Stimulated activated CD8-positive, alpha-beta memory T cell treated with anti-CD3 and anti-CD28 coated beads, Interleukin-2, amount 100 ng/mL, for 1 hour (primary cell): ENCODE results near the gene TBC1D25.
A peak's percentile ranks its signal among the peaks of the same experiment; 100 is the strongest.

Source experiments
- DNase-seq, 2 donors: peaks; one replicate each; pipeline ENCODE4 v3.0.0-alpha.2; 2020; ENCODE audit warnings: low read depth in 2 of 2

Gene TBC1D25, protein sequence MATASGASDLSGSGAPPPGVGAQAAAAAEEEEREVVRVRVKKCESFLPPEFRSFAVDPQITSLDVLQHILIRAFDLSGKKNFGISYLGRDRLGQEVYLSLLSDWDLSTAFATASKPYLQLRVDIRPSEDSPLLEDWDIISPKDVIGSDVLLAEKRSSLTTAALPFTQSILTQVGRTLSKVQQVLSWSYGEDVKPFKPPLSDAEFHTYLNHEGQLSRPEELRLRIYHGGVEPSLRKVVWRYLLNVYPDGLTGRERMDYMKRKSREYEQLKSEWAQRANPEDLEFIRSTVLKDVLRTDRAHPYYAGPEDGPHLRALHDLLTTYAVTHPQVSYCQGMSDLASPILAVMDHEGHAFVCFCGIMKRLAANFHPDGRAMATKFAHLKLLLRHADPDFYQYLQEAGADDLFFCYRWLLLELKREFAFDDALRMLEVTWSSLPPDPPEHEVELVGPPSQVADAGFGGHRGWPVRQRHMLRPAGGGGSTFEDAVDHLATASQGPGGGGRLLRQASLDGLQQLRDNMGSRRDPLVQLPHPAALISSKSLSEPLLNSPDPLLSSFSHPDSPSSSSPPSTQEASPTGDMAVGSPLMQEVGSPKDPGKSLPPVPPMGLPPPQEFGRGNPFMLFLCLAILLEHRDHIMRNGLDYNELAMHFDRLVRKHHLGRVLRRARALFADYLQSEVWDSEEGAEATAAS

DNA sequence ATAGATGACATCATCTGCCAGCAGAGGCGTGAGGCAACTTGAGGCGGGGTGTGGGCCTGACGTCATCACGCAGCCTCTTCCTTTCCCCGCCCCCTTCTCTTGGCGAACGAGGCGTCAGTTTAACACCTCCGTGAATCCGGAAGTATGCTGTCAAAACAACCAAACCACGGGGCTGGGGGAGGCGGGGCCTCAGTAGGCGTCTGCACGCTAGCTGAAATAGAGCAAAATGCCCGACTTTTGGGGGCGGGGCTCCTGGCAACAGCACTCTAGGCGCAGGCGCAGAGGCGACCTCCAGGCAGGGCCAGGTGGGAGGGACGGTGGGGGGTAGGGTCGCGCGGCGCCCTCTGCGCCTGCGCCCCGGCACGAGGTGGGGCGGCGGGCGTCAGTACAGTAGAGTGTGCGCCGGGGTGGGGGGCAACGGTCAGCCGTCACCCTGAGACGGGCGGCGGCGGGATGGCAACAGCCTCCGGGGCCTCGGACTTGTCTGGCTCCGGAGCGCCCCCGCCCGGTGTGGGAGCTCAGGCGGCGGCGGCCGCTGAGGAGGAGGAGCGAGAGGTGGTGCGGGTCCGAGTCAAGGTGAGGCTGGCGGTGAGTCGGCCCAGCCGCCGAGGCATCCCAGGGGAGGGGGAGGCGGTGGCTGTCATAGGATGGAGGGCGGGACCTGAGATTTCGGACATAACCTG is at the start of gene TBC1D25:
TBC1D25 (plus strand) TSS at position 370 of the 683 bp plus-strand sequence; CDS start at position 454, 84 bp downstream.
- DNase-seq, result peak; percentile 90 to 93

DNA sequence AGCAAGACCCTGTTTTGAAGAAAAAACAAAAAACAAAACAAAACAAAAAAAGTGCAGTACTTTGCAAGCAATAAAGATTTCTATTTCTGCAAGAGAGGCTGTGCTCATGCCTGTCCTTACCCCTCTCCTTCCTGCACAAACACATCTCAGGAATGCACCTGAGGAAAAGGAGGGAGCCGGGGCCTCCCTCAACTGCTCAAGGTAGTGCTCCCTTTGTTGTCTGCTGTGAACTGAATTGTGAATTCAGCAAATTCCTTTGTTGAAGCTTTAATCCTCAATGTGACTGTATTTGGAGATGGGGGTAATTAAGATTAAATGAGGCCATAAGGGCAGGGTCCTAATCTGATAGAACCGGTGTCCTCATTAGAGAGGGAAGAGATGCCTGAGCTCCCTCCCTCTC is 49.6 kb upstream of the TBC1D25 start:
- no peak for DNase-seq

DNA sequence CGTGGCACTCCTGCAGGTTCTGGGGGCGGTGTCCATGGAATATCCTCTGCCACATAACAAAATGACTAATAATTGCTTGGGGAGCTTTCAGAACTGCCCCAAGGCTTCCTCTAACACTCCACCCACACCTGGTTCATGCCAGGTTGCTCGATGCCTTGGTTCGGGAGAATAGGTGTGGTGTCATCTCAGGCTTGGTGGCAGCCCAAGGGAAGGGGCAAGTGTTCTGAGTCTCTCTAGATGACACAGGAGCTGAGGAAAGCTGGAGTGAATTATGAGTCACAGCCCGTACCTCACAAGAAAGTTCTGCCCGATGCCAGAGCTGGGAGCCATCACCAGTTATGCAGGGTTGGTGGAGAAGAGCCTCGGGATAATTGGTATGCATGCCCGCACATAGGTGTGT is 48.9 kb upstream of the TBC1D25 start:
- DNase-seq, result no peak

DNA sequence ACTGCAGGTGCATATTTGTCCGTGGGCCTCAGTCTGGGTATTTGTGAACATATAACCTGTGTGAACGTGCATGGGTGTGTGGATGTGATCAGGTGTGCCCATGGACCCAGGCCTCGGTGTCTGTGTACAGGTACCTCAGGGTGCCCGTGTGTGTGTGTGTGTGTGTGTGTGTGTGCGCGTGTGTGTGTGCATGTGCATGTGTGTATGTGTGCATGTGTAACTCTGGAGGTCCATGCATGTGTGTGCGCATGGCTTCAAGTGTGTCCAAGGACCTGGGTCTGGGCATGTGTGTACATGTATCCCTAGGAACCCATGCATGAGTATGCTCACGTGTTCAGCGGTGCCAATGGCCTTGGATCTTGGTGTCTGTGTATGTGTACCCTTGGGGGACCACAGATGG is 47.7 kb upstream of the TBC1D25 start:
- no peak for DNase-seq

DNA sequence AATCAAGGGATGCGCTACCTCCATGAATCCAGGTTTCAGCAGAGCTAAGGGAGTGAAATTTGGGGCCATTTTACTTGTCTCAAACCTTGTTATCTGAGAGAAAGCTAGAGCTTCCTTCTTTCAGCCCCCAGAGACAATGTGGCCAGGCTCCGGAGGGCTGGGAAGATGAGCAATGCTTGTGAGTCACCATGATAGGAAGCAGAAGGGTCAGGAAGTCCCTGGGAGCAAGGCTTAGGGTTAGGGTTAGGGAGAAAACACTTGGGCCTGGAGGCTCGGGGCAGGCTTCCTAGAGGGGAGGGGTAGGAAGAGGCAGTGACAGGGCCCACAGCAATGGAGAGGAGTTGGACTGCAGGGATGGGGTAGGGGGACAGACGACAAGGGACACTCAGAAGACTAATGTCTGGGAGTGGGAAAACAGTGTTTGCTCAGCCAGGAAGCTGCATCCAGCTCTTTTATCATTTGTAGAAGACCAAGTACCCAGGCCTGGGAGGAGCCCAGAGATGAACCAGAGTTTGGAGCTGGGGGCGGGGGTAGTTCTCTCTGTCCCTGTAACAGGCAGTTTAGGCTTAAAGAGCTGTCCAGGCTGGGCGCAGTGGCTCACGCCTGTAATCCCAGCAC is 47.1 kb upstream of the TBC1D25 start:
- DNase-seq, result no peak

DNA sequence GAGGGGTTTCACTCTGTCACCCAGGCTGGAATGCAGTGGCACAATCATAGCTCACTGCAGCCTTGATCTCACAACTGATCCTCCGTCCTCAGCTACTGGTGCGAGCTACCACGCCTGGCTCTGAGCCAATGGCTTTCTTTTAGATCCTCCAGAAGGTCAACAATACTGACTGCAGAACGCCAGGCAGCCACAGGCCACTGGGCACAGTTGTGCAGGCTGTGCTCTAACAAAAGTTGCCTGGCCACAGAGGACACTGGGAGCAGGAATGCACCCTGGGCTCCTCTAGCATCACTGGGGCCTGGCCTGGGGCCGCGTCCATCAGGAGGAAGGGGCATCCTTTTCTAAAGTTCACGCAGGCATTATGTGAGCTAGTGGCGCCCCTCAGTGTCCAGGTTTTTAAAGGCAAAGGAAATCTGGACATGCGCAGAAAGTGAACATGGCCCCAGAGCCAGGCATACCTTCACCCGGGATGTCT is 45.6 kb upstream of the TBC1D25 start:
- DNase-seq, result no peak

DNA sequence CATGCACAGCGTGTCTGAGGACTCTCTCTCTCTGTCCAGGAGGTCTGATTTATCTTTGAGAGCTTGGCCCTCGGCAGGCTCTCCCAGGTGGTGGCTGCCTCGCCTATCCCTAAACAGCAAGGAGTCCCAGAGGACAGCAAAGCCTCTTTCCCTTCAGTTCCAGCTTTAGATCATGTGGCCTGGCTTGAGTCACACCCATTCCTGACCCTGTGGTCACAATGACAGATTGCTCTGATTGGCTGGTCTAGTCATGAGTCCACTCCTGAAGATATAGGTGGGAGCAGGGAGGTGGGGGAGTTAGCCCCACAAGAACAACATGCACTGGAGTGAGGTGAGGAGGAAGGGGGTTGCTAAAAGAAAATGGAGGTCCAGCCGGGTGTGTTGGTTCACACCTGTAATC is 42.9 kb upstream of the TBC1D25 start:
- no peak for DNase-seq

DNA sequence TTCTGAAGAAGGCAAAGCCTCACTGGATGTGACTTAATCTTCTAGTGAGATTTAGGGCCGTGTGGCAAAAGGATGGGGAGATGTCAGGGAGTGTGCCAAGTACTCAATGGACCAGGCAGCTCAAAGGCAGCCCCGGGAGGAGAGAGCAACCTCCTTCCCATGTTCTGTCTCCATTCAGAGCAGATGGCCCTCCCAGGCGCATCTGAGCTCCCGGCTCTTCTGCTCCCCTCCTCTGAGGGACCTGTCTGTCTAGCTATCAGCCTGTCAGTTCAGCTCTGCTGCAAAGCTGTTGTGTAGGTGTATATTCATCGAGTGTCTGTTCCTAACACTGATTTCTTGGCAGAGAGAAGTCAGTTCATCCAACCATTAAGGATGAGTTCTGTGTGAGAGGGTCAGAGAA is 41.6 kb upstream of the TBC1D25 start:
- DNase-seq, result no peak

DNA sequence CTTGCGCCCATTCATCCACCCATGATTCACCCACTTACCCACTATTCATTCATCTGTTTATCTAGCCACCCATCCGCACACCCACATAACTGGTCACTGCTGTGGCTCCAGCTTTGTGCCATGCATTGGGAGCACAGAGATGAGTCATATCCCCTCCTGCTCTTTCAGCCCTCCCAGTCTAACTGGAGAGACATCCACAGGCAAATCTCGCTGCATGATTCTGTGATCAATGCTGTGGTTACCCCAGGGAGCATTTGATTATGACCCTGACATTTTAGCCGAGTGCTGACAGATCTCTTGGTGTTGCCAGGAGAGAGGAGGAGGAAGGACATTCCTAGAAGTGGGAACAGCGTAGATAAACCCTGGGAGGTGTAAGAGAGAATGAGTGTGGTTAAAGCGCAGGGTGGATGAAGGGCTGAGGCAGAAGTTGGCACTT is 41.1 kb upstream of the TBC1D25 start:
- DNase-seq, result no peak

DNA sequence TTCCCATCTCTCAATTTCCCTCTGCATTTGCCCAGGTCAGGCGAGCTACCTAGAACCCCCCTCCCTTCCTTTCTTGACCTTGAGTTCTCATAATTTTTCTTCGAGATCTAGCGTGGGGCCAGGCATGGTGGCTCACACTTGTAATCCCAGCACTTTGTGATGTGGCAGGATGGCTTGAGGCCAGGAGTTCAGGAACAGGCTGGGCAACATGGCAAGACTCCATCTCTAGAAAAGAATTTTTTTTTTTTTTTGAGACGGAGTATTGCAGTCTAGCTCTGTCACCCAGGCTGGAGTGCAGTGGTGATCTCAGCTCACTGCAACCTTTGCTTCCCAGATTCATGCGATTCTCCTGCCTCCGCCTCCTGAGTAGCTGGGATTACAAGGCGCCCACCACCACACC is 35.3 kb upstream of the TBC1D25 start:
- no peak for DNase-seq

DNA sequence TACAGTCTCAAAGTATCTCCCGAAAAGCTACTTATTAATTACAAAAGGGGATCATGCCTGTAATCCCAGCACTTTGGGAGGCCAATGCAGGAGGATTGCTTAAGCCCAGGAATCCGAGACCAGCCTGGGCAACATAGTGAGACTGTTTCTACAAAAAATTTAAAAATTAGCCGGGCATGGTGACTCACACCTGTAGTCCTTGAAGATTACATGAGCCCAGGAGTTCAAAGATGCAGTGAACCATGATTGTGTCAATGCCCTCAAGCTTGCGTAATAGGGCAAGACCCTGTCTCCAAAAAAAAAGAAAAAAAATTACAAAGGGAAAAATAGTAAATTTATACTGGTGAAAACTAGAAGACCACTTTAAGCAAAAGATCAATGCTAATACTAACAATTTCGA is 34.0 kb upstream of the TBC1D25 start:
- DNase-seq, result no peak

DNA sequence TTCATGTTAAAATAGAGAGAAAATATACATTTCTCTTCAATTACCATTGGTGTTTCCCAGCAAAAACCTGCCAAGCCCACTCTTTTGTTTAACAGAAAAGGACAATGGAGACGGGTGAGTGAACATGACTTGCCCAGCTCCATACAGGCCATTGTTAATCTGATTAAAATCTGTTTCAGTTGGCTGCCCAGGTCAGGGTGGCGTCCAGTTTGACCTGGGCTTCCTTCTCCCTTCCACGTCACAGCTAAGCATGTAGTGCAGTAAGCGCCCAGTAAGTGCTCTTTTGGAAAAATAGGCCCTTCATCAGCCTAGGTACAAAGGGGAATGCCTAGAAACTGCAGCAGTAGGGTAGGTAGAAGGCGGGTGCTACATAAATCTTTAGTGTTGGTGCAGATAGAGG is 32.3 kb upstream of the TBC1D25 start:
- DNase-seq, result no peak

DNA sequence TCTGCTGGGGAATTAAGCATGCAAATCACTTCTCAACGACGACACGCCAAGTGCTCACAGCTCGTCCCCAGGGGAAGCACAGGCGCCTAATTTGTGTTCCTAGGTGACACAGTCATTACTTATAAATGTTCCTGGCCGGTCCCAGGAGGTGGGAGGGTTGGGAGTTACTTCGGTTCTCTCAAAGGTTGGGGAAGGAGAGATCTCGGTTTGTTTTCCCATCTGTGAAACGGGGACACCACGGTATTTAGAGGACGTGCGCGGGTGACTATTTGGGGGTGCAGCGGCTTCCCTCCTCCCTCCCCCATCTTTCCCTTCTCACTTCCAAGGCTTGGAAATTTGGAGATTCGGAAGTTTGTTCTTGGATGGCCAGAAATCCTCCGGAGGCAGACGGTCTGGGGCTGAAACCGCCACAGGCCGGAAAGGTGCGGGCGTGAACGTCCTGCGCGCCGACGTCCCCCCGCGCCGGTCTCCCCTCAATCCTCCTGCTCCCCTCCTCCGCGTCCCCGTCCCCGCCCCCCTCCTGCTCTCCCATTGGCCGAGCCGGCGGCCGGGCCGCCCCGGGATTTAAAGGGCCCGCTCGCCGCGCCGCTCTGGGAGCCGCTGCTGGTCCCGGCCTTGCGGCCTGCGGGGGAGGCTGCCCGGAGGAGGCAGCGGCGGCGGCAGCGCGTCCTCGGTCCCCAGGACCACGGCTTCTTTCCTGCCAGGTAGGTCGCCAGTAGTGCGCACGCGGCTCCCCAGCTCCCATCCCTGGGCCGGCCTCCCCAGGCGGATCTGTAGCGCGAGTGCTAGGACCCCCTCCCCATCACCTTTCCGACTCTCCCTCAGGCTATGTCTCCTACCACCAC is 30.9 kb upstream of the TBC1D25 start, which contains the start of gene PORCN:
PORCN (plus strand) TSS at position 593 of the 845 bp plus-strand sequence. CDS start 829 bp downstream, outside the sequence.
- DNase-seq, result peak; percentile 56 to 65

DNA sequence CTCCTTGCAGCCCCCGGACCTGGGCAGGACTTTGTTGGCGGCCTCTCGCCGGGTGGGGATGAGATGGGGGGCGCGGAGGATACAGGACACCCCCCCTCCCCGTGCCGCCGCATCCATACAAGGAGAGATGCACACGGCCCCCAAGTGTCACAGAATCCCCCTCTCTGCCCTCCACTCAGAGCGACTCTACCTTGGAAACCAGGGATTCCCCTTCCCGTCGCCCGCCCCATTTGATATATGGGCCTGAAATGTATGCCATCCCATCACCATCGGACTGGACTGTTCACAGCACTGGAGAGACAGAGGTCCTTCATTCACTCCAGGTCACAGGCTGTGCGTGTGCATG is 30.3 kb upstream of the TBC1D25 start:
- DNase-seq, result no peak

DNA sequence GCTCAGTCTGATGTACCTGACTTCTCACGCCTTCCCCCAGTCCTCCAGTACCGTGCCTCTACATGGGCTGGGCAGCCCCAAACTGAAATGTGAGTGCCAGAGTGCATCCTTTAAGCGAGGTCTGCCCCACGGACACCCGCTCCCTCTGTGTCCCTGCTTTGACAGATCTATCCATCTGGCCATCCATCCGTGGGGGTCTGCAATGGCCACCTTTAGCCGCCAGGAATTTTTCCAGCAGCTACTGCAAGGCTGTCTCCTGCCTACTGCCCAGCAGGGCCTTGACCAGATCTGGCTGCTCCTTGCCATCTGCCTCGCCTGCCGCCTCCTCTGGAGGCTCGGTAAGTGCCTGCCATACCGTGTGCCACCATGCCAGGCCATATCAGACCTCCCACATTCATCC is 29.9 kb upstream of the TBC1D25 start:
- no peak for DNase-seq

DNA sequence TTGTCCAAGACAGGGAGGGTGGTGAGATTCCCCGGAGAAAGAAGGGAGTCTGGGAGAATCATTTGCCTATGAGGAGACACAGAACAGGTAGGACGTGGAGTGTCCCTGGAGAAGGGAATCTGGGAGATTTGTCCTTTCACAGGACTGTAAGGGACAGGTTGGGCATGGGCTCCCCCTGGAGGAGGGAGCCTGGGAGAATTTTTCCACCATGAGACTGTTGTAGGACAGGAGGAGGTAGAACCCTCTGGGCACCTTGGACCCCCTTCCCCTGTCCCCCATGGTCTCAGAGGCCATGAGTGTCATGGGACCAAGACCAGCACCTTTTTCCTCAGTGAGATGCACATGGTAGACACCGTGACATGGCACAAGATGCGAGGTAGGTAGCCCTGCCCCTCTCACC is 28.0 kb upstream of the TBC1D25 start:
- no peak for DNase-seq

DNA sequence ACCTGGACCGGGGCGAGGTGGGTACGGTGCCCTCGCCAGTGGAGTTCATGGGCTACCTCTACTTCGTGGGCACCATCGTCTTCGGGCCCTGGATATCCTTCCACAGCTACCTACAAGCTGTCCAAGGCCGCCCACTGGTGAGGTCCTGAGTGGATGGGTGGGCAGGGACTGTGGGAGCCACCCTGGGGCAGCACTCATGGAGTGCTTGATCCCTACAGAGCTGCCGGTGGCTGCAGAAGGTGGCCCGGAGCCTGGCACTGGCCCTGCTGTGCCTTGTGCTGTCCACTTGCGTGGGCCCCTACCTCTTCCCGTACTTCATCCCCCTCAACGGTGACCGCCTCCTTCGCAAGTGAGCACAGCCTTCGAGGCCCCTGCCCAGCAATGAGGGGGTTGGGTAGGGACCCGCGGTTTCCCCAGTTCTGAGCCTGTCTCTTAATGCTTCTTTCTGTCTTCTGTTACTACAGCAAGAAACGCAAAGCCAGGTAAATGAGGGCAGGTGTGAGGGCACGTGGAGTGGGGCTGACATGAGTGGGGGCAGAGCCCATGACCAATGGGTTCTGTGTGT is 27.1 kb upstream of the TBC1D25 start:
- DNase-seq, result no peak

DNA sequence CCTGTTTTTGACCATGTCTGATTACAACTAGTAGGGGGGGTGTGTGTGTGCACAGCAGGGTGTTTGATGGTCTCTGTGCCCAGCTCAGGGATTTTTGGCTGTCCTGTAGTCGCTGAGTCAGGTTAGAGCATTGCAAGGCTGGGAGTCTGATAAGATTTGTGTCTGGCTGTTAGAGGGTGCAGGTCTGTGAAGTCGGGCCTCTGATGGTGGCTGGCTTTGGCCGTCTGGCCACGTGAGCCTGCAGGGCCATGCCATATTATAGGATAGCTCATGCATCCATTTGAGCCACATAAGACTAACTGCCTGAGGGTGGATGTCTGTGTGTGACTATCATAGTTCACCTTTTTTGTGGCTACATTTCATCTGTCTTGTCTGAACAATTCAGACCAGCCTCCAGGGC is 25.8 kb upstream of the TBC1D25 start:
- DNase-seq, result no peak

DNA sequence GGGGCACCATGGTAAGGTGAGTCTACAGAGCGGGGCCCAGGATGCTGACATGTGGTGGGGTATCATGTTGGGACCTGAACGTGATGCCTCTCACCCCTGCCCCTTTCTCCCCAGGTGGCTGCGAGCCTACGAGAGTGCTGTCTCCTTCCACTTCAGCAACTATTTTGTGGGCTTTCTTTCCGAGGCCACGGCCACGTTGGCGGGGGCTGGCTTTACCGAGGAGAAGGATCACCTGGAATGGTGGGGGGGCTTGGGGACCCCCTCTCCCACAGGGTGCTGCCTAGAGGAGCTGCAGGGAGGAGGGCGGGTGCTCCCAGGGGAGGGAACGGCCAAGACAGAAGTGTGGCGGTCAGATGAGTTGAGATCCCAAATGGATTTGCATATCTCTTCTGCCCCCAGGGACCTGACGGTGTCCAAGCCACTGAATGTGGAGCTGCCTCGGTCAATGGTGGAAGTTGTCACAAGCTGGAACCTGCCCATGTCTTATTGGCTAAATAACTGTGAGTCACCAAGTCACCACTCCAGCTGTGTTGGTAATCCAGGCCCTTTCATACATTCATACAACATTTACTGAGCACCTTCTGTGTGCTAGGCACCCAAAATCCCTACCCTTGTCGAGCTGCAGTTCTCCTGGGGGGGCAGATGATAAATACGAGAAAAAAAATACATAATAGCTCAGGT is 25.2 kb upstream of the TBC1D25 start:
- DNase-seq, result no peak

DNA sequence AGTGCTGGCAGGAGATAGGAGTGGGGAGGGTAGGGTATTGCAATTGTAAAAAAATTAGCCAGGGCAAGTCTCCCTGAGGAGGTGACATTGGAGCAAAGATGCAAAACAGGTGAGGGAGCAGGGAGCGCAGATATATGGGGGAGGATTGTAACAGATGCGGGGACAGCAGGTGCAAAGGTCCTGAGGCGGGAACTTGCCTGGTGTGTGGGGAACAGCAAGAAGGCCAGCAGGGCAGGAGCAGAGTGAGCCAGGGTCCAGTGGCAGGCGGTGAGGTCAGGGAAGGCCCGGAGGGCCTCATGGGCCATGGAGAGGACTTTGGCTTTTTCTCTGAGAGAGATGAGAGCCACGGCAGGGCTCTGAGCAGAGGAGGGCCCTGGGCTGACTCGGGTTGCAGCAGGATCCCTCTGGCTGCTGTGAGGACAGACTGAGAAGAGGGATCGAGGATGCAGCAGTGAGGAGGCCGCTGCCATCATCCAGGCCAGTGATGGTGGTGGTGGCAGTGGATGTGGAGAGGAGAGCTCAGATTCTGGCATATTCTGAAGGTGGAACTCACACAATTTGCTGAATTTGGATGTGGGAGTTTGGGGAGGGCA is 24.6 kb upstream of the TBC1D25 start:
- DNase-seq, result no peak
